ENCODE measurements around the gene UFD1. TPM values are rescaled to one million over a fixed set of nuclear protein-coding genes. Genes with fewer than 3 reads are reported as not detected.

Gene UFD1
- total and polyA plus RNA-seq, 9 of the 15 experiments (the other 6 are each of a cell fraction or from before 2014, with no cell fraction given): 238 to 645 (median 363) TPM

- no peak for TF ChIP-seq ZNF232 (CRISPR knock-in tag; IDR thresholded peaks at IDR 0.05)
- TF ChIP-seq POLR2G (IDR thresholded peaks at IDR 0.05; ENCODE audit: low read depth, low read length): peak; percentile 26; the same call in 1 of the 2 replicates
- no peak for TF ChIP-seq SP1 (CRISPR knock-in tag; IDR thresholded peaks at IDR 0.05)
- TF ChIP-seq RERE (CRISPR knock-in tag; IDR thresholded peaks at IDR 0.05; ENCODE audit: borderline replicate concordance): no peak
- no peak for TF ChIP-seq TGIF2 (CRISPR knock-in tag; IDR thresholded peaks at IDR 0.05)
- no peak for TF ChIP-seq GABPA (tag; conservative IDR thresholded peaks at IDR 0.05; ENCODE audit: low read depth)
- TF ChIP-seq KDM5B (IDR thresholded peaks at IDR 0.05; ENCODE audit: insufficient replicate concordance, low read depth, low read length): peak; percentile 24
- peak; percentile 15 for TF ChIP-seq RBBP5 (IDR thresholded peaks at IDR 0.05; ENCODE audit: borderline replicate concordance, insufficient read depth, low read length, poor library complexity, severe bottlenecking)
Measured at GRCh38 chr22:19469421-19469820, 9.6 kb downstream of the UFD1 start (continued).
